Measurements from ENCODE around the gene PI4KA.

- TF ChIP-seq CTCF (IDR thresholded peaks at IDR 0.05) (no peak), POLR2AphosphoS5 (IDR thresholded peaks at IDR 0.05) (no peak)
These were observed 59.2 kb downstream of the PI4KA start for GRCh38 chr22:20799449-20799848.

All from upper lobe of left lung (tissue), 4 donors.